ENCODE data around the gene CASP3.
"Not testable (repeated sequence)": the region's sequence is repeated elsewhere in the genome, so short reads cannot be mapped to it uniquely, and the experiment has no call there.

CASP3 gene

DNA sequence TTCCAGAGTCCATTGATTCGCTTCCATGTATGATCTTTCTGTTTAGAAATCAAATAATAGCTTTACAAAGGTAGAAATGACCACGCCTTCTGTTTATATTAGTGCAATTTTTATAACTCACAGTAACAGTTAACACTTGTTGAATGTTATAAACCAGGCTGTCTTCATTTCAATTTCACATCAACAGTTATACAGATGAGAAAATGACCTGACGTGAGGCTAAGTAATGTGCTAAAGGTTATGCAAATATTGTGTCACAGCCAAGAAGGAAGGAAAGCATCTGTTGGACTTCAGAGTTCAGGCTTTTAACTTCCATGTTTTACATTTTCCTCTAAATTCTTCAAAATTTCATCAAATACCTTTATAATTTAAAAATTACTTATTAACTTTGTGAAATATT is 13.9 kb downstream of the CASP3 start:
- no peak for DNase-seq (ENCODE audit: low spot score)

GRCh38 chr4:184632842-184633241 is 16.4 kb downstream of the CASP3 start:
- DNase-seq (ENCODE audit: low spot score), result no peak

DNA sequence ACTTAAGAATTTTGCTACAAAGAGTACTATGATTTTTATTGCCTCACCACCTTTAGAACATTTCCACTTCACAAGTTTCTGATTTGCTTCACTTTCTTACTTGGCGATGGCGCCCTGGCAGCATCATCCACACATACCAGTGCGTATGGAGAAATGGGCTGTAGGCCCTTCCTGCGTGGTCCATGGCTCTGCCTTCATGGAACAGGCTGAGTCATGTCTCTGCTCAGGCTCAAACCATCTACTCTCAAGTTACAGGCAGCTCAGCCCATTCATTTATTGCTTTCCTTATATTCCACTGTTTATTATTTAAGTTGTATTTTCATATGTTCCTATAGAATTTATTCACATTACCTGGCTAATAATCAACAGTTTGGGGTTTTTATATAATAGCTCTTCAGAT is 21.1 kb downstream of the CASP3 start:
- no peak for DNase-seq (ENCODE audit: low spot score)

DNA sequence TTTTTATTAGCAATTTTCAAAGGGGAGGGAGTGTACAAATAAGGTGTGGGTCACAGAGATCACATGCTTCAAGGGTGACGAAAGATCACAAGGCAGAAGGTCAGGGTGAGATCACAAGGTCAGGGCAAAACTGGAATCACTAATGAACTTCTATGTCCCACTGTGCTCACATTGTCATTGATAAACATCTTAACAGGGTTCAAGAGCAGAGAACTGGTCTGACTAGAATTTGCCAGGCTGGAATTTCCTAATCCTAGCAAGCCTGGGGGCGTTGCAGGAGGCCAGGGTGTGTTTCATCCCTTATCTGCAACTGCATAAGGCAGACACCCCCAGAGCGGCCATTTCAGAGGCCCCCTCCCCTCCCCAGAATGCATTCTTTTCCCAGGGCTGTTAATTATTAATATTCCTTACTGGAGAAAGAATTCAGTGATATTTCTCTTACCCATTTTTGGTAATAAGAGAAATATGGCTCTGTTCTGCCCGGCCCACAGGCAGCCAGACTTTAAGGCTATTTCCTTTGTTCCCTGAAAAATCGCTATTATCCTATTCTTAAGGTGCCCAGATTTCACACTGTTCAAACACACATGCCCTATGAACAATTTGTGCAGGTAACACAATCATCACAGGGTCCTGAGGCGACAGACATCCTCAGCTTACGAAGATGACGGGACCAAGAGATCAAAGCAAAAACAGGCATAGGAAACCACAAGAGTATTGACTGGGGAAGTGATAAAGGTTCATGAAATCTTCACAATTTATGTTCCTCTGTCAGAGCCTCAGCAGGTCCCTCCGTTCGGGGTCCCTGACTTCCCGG is 23.3 kb downstream of the CASP3 start:
- DNase-seq (ENCODE audit: low spot score), result not testable (repeated sequence)

- DNase-seq (ENCODE audit: low spot score), result no peak
Measured at GRCh38 chr4:184624972-184625554, 24.2 kb downstream of the CASP3 start.

GRCh38 chr4:184624504-184624903 is 24.7 kb downstream of the CASP3 start:
- DNase-seq (ENCODE audit: low spot score), result not testable (repeated sequence)

GRCh38 chr4:184621518-184621917 is 27.7 kb downstream of the CASP3 start:
- DNase-seq (ENCODE audit: low spot score), result no peak

DNA sequence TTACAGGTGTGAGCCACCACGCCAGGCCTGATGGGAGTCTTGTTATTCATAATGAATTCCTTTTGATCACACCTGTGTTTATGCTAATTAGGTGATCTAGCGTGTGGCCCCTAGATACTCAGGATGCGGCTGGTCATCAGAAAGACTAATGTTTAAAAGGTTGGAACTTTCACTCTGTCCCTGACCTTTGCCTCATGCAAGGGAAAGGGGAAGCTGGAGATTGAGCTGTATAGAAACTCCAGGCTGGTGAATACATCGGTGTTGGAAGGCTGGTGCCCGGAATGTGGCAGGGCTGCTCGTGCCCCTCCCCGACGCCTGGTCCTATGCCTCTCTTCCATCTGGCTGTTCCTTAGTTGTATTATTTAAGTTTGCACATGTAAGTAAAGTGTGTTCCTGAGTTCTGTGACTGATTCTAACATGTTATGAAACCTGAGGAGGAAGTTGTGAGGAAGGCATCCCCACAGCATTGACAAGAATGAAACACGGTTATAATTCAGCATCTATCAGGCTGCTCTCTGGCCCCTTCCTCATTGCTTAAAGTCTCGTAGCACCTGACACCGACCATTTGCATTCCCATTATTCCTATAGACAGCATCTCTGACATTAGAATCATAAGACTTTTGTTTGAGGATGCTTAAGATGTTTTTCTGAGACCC is 28.9 kb downstream of the CASP3 start:
- no peak for DNase-seq (ENCODE audit: low spot score)

DNA sequence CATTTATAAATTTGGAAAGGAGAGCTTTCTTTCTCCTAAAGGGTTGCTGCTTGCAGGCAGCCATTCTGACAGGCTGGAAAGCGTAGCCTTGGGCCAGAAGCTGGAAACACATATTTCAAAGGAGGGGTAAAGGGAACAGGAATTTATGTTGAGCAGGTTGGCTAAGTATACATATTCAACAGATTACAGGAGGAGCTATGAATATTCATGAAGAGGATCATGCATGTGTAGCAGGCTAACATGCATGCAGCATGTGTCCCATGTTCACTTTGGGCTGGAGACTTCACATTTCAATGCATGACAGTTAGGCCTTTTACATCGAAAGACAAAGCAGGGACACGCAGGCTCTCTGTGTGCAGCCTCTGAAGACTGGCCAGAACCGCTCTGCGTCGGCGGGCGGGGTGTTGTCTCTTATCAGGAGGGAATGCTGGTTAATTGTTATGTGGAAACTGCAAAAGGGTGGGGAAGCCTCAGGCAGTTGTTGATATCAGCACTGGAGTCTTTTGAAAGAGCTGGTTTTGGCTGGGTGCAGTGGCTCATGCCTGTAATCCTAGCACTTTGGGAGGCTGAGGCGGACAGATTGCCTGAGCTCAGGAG is 31.5 kb downstream of the CASP3 start:
- no peak for DNase-seq (ENCODE audit: low spot score)

- no peak for DNase-seq (ENCODE audit: low spot score)
Measured at GRCh38 chr4:184616633-184617551, 32.4 kb downstream of the CASP3 start.

DNA sequence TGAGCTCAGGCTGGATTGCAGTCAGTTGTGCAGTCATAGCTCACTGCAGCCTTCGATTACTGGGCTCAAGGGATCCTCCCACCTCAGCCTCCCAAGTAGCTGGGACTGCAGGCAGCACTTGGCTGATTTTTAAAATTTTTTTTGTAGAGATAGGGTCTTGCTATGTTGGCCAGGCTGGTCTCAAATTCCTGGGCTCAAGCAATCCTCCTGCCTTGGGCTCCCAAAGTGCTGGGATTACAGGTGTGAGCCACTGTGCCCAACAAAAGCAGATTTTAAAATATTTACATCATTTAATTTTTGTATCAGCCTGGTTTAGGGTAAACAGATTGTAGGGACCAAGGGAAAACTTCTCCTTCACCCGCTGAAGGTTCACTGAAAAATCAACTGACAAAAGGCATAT is 33.1 kb downstream of the CASP3 start:
- not testable (repeated sequence) for DNase-seq (ENCODE audit: low spot score)

- DNase-seq (ENCODE audit: low spot score), result no peak
Measured at GRCh38 chr4:184614509-184614908, 34.7 kb downstream of the CASP3 start.

GRCh38 chr4:184613405-184613804 is 35.8 kb downstream of the CASP3 start:
- DNase-seq (ENCODE audit: low spot score), result no peak

DNA sequence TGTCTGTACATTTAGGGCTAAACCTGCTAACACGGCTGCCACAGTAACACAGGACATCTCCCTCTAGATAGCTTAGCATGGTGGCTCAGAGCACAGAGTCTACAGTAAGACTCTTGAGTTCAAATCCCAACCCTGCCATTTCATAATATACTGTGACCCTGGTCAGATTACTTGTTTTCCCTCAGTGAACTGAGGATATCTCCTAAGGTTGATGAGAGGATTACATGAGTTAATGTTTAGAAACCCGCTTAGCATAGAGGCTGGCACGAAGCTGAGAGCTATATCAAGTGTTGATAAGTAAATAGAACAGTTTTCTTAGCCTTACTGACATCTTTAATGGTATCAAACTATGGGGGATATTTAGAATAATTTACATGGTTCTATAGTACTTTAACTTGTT is 37.2 kb downstream of the CASP3 start:
- no peak for DNase-seq (ENCODE audit: low spot score)

- not testable (repeated sequence) for DNase-seq (ENCODE audit: low spot score)
Measured at GRCh38 chr4:184607429-184607828, 41.8 kb downstream of the CASP3 start.

- DNase-seq (ENCODE audit: low spot score), result not testable (repeated sequence)
Measured at GRCh38 chr4:184602857-184603256, 46.4 kb downstream of the CASP3 start.

- not testable (repeated sequence) for DNase-seq (ENCODE audit: low spot score)
Measured at GRCh38 chr4:184600982-184601381, 48.3 kb downstream of the CASP3 start.

- DNase-seq (ENCODE audit: low spot score), result no peak
Measured at GRCh38 chr4:184599492-184600135, 49.6 kb downstream of the CASP3 start.

DNA sequence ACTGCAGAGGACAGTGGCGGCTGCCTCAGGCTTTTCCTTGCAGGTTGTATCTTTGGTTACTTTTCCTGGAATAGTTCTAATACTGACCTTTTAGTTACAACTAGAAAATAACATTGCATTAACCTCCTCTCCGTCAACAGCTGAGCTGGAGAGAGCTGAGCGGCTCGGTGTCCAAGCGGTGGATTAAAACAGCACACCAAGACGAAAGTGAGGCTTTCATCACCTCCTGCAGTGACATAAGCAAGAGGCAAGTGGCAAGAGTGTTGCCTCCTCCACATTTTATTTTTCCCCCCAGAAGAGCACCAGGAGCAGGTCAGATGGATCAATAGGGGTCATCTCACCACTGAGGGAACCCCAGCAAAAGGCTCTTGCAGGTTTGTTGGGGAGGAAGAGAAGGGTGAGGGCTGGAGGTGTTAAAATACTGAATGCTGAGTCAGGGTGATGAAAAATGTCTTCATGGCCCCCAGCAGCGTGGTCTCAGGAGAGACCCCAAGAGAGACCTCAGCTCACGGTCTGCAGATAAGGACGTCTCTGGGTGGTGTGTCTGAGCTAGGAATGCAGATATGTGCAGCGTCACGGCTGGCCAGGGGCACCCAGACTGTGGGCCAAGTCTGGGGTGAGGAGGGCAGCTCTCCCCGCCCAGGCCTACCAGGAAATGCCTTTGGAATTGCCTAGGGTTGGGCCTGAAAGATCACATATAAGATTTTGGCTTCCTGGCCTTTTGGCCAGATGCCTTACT is 50.3 kb downstream of the CASP3 start:
- no peak for DNase-seq (ENCODE audit: low spot score)

DNA sequence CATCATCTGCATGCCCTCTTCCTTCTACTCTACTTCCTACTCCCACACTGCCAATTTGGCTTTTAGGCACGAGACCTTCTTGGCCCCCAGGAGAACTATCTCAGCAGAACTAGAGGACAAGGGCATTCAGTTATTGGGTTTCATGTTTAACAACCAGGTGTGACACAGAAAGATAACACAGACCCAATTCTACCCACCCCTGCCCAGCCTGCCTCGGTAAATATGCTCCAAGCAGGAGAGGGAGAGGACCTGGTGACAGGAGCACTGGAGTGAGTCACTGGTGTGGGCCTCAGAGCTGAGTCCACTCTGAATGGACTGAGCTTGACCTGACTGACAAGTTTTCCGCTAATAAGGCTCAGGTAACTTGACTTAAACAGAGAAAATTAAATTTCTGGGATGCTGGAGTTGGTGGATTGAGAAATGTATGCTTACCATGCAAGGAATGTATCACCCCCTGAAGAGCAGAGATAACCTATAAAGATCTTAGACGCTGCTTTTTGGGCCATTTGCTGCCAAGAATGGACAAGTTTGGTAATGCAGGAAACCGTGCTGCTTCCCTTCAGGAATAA is 52.5 kb downstream of the CASP3 start:
- DNase-seq (ENCODE audit: low spot score), result no peak

All from putamen (tissue), 1 donor.